ENCODE measurements around the gene TREX2. TPM values are rescaled to one million over a fixed set of nuclear protein-coding genes. Genes with fewer than 3 reads are reported as not detected.

TREX2 gene
- total and polyA plus RNA-seq, 2 donors (not counting 1 experiment from before 2014, with no cell fraction given) = 3.3 to 3.8 TPM

GRCh38 chrX:153490217-153490930 is 44.5 kb upstream of the TREX2 start:
- Mint-ChIP-seq H3K4me3 (no peak overlapping the region), H3K27me3 (no peaks in the 10 kb centered on the region), H3K27ac (no peak overlapping the region), H3K9me3 (ENCODE audit: insufficient read depth) (no peaks in the 10 kb centered on the region), H3K4me1 (no peaks in the 10 kb centered on the region)
- H3K9ac ChIP-seq (ENCODE audit: low read length) = no peak overlapping the region
- no peak overlapping the region for H3K4me3 ChIP-seq (ENCODE audit: control extremely low read depth in 1 of 5, extremely low read depth in 1 of 5, insufficient read depth in 1 of 5, low read depth in 2 of 5, low read length in 4 of 5)
- DNase-seq (no peak), ATAC-seq (ENCODE audit: low read depth) (no peak)
- H3K4me2 ChIP-seq (replicated peaks; ENCODE audit: low read depth, low read length, poor library complexity, severe bottlenecking) = no peak overlapping the region
- peaks cover 0 to under 1% (median 0%) of the 10 kb centered on the region in 4 experiments for H3K27me3 ChIP-seq (replicated peaks in 1 of 4; ENCODE audit: control extremely low read depth in 1 of 4, control insufficient read depth in 3 of 4, insufficient read depth in 4 of 4, low read length in 3 of 4)
- POLR2A ChIA-PET = no interaction called here
- no peaks in the 10 kb centered on the region for H4K20me1 ChIP-seq (ENCODE audit: control insufficient read depth, insufficient read depth, low read length, poor library complexity, severe bottlenecking)
- H3K36me3 ChIP-seq (replicated peaks in 1 of 2; ENCODE audit: control extremely low read depth in 1 of 2, control insufficient read depth in 1 of 2, extremely low read depth in 1 of 2, insufficient read depth in 2 of 2, low read length in 1 of 2) = no peaks in the 10 kb centered on the region
- intact Hi-C loops (cut with micrococcal nuclease) = no loop called here
- WGBS (ENCODE audit: insufficient coverage) = 76% methylated on average over 4 of the region's 20 CpGs
- no peak for TF ChIP-seq EZH2 (IDR thresholded peaks at IDR 0.05; ENCODE audit: borderline replicate concordance, insufficient read depth, low read depth, low read length, poor library complexity, severe bottlenecking)
- TF ChIP-seq CTCF (IDR thresholded peaks at IDR 0.05) = no peak
- CTCF ChIA-PET = no interaction called here
- H3K79me2 ChIP-seq (ENCODE audit: control insufficient read depth, insufficient read depth, low read length) = no peaks in the 10 kb centered on the region
- no peak overlapping the region for H2AFZ ChIP-seq (ENCODE audit: insufficient read depth, low read depth, low read length, poor library complexity, severe bottlenecking)
- no peaks in the 10 kb centered on the region for H3K9me3 ChIP-seq (ENCODE audit: control extremely low read depth in 1 of 3, control insufficient read depth in 2 of 3, insufficient read depth in 1 of 3, low read length in 2 of 3)
- no peak overlapping the region for H3K27ac ChIP-seq (ENCODE audit: low read length in 2 of 2)
- H3K4me1 ChIP-seq (ENCODE audit: control insufficient read depth in 2 of 2, insufficient read depth in 2 of 2, low read length in 2 of 2) = no peaks in the 10 kb centered on the region

- H3K4me3 Mint-ChIP-seq = no peak overlapping the region
- POLR2A ChIA-PET = no interaction called here
These were observed 42.5 kb upstream of the TREX2 start for GRCh38 chrX:153488231-153488914.

More at GRCh38 chrX:153488231-153488914, 42.5 kb upstream of the TREX2 start:
- no peak for TF ChIP-seq EZH2 (IDR thresholded peaks at IDR 0.05; ENCODE audit: borderline replicate concordance, insufficient read depth, low read depth, low read length, poor library complexity, severe bottlenecking)
- Histone ChIP-seq H3K27ac (ENCODE audit: low read length in 2 of 2) (no peak overlapping the region), H3K4me1 (ENCODE audit: control insufficient read depth in 2 of 2, insufficient read depth in 2 of 2, low read length in 2 of 2) (no peaks in the 10 kb centered on the region), H3K79me2 (ENCODE audit: control insufficient read depth, insufficient read depth, low read length) (no peaks in the 10 kb centered on the region), H3K4me3 (ENCODE audit: control extremely low read depth in 1 of 5, extremely low read depth in 1 of 5, insufficient read depth in 1 of 5, low read depth in 2 of 5, low read length in 4 of 5) (no peak overlapping the region), H2AFZ (ENCODE audit: insufficient read depth, low read depth, low read length, poor library complexity, severe bottlenecking) (no peak overlapping the region), H4K20me1 (ENCODE audit: control insufficient read depth, insufficient read depth, low read length, poor library complexity, severe bottlenecking) (no peaks in the 10 kb centered on the region), H3K9ac (ENCODE audit: low read length) (no peak overlapping the region), H3K4me2 (replicated peaks; ENCODE audit: low read depth, low read length, poor library complexity, severe bottlenecking) (no peak overlapping the region), H3K9me3 (ENCODE audit: control extremely low read depth in 1 of 3, control insufficient read depth in 2 of 3, insufficient read depth in 1 of 3, low read length in 2 of 3) (no peaks in the 10 kb centered on the region), H3K27me3 (replicated peaks in 1 of 4; ENCODE audit: control extremely low read depth in 1 of 4, control insufficient read depth in 3 of 4, insufficient read depth in 4 of 4, low read length in 3 of 4) (no peaks in the 10 kb centered on the region), H3K36me3 (replicated peaks in 1 of 2; ENCODE audit: control extremely low read depth in 1 of 2, control insufficient read depth in 1 of 2, extremely low read depth in 1 of 2, insufficient read depth in 2 of 2, low read length in 1 of 2) (no peaks in the 10 kb centered on the region)
- Mint-ChIP-seq H3K27ac (no peak overlapping the region), H3K9me3 (ENCODE audit: insufficient read depth) (no peaks in the 10 kb centered on the region), H3K27me3 (no peaks in the 10 kb centered on the region), H3K4me1 (no peaks in the 10 kb centered on the region)
- CTCF ChIA-PET = no interaction called here
- ATAC-seq (ENCODE audit: low read depth) (no peak), DNase-seq (no peak)
- WGBS (ENCODE audit: insufficient coverage) = 73% methylated on average over 5 of the region's 27 CpGs
- intact Hi-C loops (cut with micrococcal nuclease) = no loop called here
